HG02840 (cell line): ENCODE results near the gene TMEM179.

Source experiments
- ATAC-seq: cut with Tn5 transposase; IDR thresholded peaks from one replicate; pipeline ENCODE4 v1.9.1; 2021; ENCODE audit warnings: mild to moderate bottlenecking, moderate library complexity, moderate number of reproducible peaks; ENCODE audit not compliant: unreplicated experiment, low FRiP score

TMEM179 gene

GRCh38 chr14:104573930-104574329, 30.6 kb downstream of the TMEM179 start:
- no peak for ATAC-seq

- no peak for ATAC-seq
These were observed 31.9 kb downstream of the TMEM179 start for GRCh38 chr14:104572668-104573067.

GRCh38 chr14:104572024-104572626, 32.4 kb downstream of the TMEM179 start:
- ATAC-seq: no peak

GRCh38 chr14:104571246-104571645, 33.3 kb downstream of the TMEM179 start:
- ATAC-seq: no peak

DNA sequence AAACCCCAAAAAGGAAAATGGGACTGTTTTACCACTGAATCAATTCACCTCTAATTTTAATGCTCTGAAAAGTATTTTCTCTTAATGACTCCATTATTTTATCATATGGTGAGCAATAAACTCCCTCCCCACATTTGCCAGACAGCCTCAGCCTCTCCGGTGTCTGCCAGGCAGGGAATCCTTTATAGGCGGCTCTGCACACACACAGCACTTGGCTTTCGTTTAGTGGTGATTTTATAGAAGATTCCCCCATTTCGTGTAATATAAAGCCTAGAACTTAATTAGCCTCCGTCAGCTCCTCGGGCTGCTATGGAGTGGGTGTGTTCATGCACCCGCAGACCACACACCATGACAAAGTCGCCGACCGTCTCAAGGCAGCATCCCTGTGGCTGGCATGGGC, 35.1 kb downstream of the TMEM179 start:
- ATAC-seq: no peak

GRCh38 chr14:104568620-104569019, 36.0 kb downstream of the TMEM179 start:
- ATAC-seq: no peak

- ATAC-seq: no peak
These were observed 36.7 kb downstream of the TMEM179 start for GRCh38 chr14:104567957-104568225.

DNA sequence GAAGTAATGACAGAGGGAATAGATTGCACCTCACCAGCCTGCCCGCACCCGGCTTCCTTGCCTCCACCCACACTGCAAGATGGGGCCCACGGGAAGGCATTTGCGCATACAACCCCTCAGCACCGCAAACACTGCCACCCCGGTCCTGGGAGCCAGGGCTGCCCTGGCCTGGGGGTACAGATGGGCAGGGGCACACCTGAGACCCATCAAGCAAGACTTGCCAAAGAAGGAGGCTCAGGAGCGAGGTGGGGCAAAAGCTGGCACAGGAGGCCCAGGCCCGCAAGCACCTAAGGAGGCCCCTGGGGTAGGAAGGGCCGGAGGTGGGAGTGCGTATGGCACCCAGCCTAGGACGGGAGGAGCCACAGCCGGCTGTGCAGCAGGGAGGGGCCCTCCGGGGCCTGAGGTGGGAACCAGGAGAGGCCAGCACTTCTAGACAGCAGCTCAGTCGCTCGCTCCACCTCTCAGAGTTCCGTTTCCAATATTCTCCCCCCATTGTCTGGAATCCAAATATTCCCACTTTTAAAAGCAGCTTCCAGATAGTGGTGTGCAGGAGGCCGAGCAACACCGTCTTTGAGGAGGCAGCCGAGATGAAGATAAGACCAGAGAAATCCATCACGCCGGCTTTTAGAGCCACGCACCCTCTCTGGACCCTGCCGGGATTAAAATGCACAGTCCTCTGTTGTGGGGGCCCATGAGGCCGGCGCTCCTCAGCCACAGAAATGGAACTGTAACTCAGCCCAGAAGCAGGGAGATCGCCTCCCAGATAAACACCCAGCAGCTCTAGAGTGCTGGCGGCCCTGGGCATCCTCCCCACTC, 37.2 kb downstream of the TMEM179 start:
- ATAC-seq: no peak

DNA sequence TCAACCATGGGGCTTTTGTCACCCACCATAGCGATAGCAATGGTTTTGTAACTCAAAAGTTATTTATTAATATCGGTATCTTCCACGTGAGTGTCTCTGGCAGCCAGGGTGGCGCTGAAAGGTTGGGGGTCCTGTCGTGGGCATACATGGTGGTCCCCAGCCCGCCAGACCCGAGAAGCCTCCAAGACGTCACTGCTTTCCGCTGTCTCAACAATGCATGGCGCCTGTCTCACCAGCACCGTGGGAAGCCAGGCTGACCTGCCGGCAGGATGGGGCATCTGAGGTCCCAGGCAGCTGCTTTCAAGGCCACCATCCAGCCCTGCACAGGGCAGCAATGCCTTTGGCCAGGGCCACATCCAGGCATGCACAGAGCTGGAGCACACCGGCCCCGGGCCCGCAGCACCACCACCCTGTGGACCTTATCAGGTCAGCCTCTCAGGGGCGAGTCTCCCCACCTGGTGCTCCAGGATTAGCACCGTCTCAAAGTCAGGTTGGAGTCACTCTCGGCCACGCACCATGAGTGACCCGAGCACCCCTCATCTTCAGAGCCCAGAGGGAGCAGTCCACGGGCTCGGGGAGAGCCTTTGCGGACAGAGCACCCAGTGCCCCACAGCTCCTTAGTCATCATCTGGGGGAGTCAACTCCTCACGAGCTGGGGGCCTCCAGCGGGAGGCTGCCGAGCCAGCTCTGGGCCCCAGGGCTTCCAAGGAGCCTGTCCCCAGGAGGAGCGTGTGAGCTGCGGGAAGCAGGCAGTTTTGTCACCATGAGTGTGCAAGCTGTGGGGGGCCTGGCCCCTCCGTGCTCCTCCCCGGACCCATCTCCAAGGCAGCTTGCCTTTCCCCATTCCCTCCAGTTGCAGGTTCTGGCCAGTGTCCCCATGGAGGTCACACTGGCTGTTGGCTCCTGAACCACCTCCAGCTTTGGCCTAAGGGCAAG, 39.6 kb downstream of the TMEM179 start:
- no peak for ATAC-seq

- no peak for ATAC-seq
These were observed 40.6 kb downstream of the TMEM179 start for GRCh38 chr14:104563742-104564615.

DNA sequence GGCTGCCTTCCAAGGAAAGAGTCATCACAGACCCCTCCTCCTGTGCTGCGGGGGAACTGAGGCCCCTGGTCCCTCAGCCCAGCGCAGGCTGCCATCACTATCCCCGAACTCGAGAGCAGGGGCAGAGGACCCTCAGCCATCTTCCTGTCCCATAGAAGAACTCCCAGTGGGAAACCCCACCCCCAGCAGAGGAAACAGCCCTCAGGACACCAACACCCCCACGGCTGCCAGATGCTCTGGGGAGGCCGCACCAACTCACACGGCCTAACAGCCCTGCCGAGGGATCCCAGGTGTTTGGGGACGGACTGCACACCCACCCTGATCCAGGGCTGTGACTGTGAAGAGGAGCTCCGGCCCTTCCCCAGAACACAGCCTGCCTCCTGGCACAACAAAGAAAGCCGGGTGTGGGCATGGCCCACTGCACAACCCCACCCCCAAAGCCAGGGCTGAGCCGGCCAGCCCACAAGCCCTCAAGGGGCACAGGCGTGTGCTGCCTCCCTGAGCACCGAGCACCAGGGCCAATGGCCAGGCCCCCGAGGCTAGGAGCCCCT, 41.3 kb downstream of the TMEM179 start:
- no peak for ATAC-seq

DNA sequence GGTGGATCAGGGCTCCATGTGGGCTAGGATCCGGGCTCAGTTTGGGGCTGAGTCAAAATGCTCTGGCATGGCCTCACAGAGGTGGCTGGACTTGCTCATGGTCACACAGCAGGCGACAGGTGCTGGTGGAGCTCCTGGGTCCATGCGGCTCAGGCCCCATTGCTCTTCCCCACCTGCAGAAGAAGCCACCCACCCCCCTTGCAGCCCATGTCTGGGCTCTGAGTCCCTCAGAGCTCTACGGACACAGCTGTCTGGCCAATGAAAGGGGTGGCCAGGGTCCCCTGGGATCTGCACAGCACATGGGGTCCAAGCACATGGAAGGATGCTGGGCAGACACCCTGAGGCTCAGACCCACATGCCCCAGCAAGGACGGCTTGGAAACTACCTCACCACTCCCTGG, 42.0 kb downstream of the TMEM179 start:
- ATAC-seq: no peak

DNA sequence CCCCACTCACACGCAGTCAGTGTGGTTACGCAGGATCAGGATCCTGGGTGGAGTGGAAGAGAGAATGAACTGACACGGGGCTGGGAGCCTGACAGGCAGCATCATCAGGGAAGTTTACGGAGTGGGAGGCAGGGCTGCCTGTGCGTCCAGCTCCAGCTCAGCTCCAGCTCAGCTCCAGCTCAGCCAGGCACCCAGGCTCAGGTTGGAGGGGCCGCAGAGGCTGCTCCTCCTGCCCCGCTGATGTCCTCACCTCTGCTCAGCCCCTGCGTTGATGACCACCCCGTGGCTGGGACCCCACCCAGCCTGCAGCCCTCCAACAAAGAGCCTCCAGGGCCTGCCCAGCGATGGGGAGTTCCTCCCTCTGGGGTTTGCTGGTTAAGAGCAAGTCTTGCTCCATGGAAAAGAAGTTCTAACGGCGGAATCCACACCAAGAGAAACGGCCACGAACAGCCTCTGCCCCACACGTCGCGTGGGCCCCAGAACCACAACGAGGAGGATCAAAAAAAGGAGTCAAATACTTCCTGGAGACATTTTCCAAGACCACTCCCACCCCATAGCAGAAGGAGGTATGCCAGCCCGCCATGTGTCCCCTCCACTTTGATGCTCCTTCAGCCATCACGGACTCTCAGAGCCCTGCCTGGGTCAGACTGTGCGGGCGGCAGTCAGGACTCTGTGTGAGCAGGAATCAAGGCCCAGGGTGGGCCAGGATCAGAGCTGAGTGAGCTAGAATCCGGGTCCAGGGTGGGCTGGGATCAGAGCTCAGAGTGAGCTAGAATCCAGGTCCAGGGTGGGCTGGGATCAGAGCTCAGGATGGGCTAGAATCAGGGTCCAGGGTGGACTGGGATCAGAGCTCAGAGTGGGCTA, 42.7 kb downstream of the TMEM179 start:
- no peak for ATAC-seq

DNA sequence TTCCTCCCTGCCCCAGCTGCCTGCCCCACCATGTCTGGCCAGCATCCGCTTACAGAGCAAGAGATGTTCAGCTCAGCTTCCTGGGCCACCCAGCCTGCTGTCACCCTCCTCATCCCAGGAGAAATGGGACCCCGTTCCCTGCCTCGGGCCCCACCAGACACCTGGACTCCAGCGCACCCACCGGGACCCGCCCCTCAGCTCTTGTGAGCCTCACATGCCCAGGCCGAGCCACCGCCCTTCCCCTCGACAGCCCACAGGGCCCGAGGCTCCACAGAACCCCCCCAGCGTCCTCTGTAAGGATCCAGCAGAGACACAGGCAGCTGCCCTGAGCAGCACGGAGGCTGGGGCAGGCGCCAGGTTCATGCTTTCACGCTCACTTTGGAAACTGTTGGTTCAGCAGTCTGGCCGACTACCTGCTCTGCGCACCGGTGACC, 43.4 kb downstream of the TMEM179 start:
- ATAC-seq: no peak

GRCh38 chr14:104560586-104560945, 44.0 kb downstream of the TMEM179 start:
- no peak for ATAC-seq

- ATAC-seq: no peak
These were observed 44.6 kb downstream of the TMEM179 start for GRCh38 chr14:104559804-104560585.

- ATAC-seq: no peak
These were observed 45.4 kb downstream of the TMEM179 start for GRCh38 chr14:104559028-104559803.
